GM18909 (cell line): ENCODE results near the gene NKTR.

ENCODE experiments used
- ATAC-seq: cut with Tn5 transposase; IDR thresholded peaks from one replicate; pipeline ENCODE4 v1.9.1; 2021; ENCODE audit warnings: mild to moderate bottlenecking; ENCODE audit not compliant: unreplicated experiment, poor library complexity

The NKTR gene

GRCh38 chr3:42660131-42660715, 59.7 kb downstream of the NKTR start:
- ATAC-seq: no peak

DNA sequence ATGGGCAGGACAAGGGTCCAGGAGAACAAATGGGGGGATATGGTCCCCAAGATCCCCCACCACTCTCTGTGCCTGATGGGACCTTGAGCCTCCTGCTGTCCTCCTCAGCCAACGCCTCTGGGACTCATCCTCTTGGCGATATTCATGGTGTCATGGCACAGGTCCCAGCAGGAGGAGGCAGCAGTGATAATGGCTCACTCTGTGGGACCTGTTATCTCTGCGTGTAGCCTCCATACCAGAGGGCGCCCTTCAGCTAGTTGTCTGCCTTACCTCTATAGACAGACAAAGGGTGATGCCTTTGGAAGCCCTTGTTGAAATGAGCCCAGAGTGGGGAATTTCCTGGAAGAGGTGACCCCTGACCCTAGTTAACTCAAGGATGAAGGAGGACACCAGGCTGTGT, 60.4 kb downstream of the NKTR start:
- ATAC-seq: no peak

GRCh38 chr3:42661593-42662022, 61.1 kb downstream of the NKTR start:
- ATAC-seq: no peak

- ATAC-seq: no peak
Observed at GRCh38 chr3:42662037-42662812, 61.7 kb downstream of the NKTR start.

GRCh38 chr3:42662813-42663535, 62.5 kb downstream of the NKTR start:
- no peak for ATAC-seq

- peak; percentile 45 for ATAC-seq
Observed at GRCh38 chr3:42663581-42664437, 63.3 kb downstream of the NKTR start.

GRCh38 chr3:42664438-42664803, 63.9 kb downstream of the NKTR start:
- ATAC-seq: no peak

- ATAC-seq: no peak
Observed at GRCh38 chr3:42665050-42665878, 64.8 kb downstream of the NKTR start.

- ATAC-seq: no peak
Observed at GRCh38 chr3:42666022-42666421, 65.5 kb downstream of the NKTR start.

GRCh38 chr3:42666577-42666998, 66.1 kb downstream of the NKTR start:
- ATAC-seq: no peak

GRCh38 chr3:42667096-42667522, 66.6 kb downstream of the NKTR start:
- no peak for ATAC-seq

GRCh38 chr3:42667523-42668412, 67.3 kb downstream of the NKTR start:
- ATAC-seq: no peak

DNA sequence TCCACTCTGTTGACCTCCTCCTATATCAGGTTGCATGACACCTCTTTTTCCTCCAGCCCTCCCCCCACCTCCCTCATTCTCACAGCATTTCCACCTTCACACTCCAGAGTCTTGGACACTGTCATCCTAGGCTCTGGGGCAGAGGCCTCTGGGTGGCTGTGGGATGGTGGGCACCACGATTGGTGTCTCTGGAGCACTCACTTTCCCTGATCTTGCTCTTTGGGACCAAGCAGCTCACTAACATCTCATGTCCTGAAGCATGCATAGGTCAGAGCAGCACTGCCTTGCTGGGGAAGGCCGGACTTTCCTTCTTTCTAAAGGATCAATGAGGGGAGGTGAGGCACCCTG, 67.9 kb downstream of the NKTR start:
- no peak for ATAC-seq

GRCh38 chr3:42668793-42669217, 68.3 kb downstream of the NKTR start:
- ATAC-seq: no peak

GRCh38 chr3:42670051-42670576, 69.6 kb downstream of the NKTR start:
- ATAC-seq: no peak

DNA sequence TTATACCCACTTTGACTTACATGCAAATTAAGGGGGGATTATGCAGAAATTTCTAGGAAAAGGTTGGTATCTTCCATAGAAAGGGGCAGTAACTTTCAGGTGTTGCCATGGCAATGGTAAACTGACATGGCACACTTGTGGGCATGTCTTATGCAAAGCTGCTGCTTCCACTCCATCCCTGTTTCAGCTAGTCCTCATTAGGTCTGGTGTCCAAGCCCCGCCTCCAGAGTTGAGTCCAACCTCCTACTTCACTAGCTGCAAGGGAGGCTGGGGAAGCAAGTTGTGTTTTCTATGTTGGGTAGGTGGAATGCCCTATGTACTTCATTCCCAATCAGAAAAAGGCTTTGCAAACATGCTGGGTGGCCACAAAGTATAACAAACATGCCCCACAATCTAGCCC, 70.2 kb downstream of the NKTR start:
- ATAC-seq: no peak

- no peak for ATAC-seq
Observed at GRCh38 chr3:42672515-42672914, 72.0 kb downstream of the NKTR start.

DNA sequence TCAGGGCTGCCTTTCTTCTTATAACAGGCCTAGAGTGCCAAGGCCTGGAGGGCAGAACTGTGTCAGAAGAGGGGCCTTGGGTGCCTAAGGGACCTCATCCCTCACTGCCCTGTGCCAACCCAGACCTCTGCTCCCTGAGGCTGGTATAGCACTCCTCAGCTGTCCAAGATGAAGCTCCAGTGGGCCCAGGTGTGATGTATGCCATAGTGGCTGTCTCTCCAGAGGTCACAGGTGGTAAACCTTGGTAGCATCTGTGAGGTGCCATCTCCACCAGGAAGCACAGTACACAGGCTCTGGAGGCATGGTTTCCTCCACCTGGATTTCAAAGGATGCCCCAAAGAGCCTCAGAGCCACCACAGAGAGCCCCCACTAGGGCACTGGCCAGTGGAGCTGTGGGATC, 72.6 kb downstream of the NKTR start:
- no peak for ATAC-seq
